CD4-positive, alpha-beta T cell treated with Interleukin-15 for 4 hours (primary cell): ENCODE measurements around the gene OTULINL.

Source experiments
- DNase-seq: peaks from one replicate; pipeline ENCODE4 v3.0.0-alpha.2; 2020; ENCODE audit warnings: low spot score

OTULINL gene

GRCh38 chr5:14577079-14577725 is 4.4 kb upstream of the OTULINL start:
- no peak for DNase-seq

DNA sequence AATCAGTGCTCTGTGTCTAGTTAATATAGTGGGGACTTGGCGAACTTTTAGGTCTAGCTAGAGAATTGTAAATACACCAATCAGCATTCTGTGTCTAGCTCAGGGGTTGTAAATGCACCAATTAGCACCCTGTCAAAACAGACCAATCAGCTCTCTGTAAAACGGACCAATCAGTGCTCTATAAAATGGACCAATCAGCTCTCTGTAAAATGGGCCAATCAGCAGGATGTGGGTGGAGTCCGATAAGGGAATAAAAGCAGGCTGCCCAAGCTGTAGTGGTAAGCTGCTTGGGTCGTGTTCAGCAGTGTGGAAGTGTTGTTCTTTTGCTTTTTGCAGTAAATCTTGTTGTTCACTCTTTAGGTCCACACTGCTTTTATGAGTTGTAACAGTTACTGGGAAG is 3.6 kb upstream of the OTULINL start:
- DNase-seq: no peak

GRCh38 chr5:14579246-14579645 is 2.3 kb upstream of the OTULINL start:
- no peak for DNase-seq

DNA sequence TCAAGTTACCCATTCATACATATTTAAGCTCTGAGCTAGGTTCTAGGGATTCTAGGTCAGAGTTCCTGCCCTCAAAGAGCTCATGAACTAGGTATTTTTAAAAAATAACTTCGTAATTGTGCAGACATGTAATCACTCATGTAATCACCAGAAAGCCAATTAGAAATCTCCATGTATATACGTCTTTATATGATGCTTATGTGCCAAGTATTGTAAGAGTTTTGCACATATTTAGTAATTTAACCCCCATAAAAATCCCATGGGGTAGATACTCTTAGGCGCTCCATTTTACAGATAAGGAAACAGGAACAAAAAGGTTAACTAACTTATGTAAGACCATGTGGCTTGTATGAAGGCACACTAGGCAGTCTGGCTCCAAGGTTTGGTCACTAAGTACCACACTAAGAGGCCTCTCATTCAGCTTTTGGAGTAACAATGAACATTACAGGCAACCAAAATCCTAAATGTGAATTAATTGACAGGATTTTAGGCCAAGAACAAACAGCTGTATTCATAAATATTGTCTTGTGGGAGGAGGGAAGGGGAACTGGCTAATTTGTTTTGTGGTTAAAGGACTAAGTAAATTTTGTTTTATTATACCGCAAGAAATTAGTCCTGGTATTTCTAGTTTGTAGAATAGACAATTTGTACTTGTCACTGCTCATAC is 1.7 kb upstream of the OTULINL start:
- no peak for DNase-seq

GRCh38 chr5:14580398-14581034 is 1.1 kb upstream of the OTULINL start:
- no peak for DNase-seq

DNA sequence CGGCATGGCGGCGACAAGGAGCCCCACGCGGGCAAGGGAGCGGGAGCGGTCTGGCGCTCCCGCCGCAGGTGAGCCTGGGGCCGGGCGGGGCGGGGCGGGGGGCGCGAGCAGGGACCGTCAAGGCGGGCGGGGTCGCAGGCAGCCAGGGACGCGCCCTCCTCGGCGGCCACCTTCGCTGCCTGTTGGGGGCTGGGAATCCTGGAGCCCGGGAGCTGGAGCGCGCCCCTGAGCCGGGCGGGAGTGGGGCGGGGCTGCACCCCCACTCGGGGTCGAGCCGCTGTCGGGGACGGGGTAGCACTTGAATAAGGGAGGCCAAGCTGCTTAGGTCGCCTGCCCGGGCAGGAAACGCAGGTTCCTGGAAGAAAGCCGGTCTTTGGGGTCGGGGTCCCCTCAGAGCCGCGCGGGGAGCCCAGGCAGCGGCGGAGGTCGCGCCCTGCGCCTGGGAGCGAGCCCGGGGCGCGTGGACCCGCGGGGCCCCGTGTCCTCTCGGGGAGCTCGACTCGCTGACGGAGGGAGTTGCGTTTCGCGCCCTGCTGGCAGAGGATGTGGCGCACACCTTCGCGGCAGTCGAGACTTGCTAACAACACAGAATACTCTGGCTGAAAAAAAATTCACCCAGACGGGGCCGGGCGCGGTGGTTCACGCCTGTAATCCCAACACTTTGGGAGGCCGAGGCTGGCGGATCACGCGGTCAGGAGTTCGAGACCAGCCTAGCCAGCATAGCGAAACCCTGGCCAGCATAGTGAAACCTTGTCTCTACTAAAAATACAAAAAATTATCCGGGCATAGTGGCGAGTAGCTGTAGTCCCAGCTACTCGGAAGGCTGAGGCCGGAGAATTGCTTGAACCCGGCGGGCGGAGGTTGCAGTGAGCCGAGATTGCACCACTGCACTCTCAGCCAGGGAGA is 552 bp downstream of the OTULINL start:
- DNase-seq: peak; percentile 85

- DNase-seq: no peak
These were observed 1.2 kb downstream of the OTULINL start for GRCh38 chr5:14582797-14583137.

DNA sequence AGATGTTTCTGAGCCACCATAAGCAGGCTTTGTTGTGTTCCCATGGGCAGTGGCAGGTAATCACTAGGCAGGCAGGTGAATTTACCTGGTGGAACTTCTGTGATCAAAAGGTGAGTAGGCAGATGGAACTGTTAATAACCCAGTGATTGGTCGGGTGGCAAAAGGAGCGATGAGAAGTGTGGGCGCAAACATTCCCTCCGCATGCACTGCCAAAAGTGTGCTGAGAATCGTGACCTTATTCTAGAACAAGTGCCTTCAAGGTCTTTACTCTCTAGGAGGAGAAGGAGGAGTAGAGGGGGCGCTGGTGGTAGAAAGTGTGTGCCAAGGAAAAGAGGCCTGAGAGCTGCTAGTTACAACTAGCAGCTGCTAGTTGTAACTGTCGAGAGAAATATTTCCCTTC is 3.3 kb downstream of the OTULINL start:
- DNase-seq: no peak

GRCh38 chr5:14587150-14587549 is 5.6 kb downstream of the OTULINL start:
- DNase-seq: no peak

DNA sequence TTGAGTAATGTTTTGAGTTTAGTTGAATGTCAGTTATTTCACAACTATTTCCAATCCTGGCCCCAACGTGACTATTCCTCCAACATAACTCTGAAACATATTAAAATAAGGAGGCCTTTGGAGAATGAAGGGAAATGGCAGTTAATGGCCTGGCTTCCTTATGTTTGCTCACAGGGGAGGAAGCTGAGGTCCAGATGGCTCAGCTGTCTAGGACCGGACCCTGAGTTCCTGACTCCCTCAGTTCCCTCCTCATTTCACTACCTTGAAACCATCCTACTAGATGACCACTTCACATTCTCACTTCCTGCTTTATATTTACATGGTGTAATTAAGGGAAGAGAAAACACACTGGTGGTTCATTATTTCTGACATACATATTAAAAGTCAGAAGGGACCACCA is 6.6 kb downstream of the OTULINL start:
- DNase-seq: no peak

DNA sequence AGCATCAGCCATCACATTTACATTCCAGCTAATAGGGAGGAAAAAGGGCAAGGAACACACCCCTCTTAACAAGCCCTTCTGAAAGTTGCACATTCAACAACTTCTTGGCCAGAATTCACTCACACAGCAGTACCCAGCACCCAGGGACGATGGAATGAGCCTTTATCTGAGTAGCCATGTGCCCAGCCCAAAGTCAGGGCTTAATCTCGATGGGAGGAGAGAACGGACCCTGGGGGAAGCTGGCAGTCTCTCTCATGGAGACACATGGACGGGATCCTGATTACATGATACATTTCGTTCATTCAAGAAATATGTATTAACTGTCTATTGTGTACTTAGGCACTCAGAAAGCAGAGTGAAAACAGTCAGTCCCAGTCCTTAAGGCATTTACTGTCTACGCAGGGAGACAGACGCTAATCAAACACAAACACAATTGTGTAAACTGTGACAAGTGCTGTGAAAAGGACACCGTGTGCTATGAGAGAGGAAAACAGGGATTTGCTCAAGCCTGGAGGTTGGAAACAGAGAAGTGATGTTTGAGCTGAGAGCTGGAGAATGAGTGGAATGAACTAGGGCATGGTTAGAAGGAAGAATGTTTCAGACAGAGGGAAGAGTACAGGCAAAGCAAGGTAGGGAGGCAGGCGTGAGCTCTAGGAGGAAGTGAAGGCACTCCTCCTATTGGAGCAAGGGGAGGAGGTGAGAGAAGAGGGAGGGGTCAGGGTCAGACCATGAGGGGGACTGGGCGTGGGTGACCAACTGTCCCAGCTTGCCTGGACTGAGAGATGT is 7.4 kb downstream of the OTULINL start:
- DNase-seq: no peak

- DNase-seq: no peak
These were observed 9.4 kb downstream of the OTULINL start for GRCh38 chr5:14590949-14591348.

DNA sequence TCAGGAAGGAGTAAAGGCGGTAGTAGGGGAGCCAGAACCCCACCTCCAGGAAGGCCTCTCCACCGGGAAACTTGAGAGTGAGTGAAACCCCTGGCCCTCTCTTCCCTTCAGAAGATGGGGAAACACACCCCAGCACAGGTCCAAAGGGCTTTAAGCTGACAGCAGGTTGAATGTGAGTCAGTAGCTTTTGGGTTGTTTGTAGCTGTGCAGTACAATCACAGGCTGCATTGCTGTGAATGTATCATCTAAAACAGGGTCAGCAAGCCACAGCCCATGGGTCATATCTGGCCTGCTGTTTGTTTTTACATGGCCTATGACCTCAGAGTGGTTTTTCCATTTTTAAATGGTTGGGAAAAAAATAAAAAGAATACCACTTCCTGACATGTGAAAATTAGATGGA is 10.0 kb downstream of the OTULINL start:
- no peak for DNase-seq

DNA sequence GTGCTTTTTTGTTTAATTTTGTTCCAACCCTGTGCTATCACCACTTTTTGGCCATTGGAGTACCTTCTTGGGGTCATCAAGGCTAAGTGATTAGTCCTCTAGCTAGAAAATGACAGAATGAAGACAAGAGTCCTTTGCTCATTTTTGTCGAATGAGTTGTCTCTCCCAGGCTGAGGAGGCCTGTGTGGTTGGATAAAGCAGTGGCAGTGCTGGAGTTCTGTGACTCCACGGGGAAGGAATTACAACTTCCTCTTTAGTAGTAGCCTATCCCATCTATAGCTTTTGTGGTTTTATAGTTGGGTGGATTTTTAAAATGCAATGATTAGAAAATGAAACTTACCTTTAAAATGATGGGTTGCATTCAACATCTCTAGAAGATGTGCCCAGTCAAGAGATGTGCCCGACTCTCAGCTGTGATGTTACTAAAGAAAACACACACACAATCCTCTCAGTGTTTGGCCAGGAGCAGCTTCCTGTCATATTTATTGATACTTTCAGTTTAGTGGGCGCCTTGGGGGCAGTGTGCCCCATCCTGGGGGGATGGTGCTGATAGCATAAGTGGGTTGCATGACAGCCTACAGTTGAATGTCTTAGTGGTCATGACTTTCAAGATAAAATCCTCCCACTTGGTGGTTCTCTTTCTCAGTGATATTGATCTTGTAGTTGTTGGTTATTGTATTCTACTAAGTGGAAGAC is 11.9 kb downstream of the OTULINL start:
- peak; percentile 20 for DNase-seq

DNA sequence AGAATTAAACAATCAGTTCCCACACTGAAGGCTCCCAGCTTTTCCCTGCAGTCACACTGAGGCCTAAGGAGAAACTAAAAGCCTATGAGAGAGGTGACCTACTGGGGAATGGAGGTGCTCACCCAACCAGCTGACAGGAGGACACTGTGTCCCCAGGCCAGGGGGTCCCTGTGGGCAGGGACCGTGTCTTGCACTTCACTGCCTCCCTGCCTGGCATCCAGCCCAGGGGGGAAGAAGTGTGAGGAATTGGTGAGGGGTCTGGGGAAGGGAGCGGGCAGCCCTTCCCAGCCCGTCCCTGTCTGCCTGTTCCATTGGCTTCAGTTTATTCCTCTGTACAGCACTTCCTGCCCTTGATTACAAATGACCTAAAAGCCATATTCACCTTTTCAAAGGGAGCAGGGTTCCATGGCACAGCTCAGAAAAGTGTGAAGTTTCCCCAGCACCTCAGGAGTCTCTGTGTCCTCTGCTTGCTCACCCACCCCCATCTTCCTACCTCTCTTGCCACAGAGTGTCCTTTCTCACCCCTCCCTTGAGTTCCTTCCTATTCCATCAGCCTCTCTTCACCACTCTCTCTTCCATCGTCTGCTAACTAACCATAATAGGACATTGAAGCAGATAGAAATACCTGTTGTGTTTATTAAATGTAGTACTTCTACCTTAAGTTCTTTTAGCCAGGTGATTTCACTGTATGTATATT is 12.9 kb downstream of the OTULINL start:
- no peak for DNase-seq

DNA sequence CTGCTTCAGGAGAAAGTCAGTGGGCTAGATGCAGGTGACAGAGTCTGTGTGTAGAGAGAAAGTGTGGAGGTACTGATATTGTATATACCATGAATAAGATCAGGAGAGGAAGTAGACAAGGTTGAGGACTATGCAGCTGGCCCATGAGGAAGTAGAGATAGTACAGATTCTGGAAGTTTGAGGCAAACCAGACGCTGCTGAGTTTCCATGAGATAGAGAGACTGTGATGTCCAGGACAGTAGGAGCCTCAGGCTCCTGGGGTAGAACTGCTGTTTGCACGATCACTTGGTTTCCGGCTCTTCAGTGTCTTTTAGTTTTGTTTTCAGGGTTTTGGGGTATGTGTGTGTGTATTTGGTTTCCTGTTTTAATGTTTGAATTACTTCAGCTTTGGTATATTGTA is 13.6 kb downstream of the OTULINL start:
- peak; percentile 53 for DNase-seq

DNA sequence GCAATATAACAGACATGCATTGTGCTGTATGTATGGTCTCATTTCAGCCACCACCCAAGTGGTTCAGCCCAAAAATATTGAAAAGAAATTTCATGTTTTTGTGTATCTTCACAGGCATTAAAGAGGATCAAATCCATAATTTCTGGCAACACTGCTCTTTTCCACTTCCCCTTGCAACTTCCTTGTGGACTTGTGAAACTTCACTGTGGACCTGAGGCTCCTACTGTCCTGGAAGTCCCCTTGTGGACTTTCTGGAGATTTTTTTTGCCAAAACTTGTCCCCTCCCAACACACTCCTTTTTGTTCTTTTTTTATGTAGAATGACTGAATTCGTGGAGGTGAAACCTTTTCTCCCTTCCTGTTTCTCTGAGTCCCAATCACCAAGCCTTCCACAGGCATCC is 14.3 kb downstream of the OTULINL start:
- DNase-seq: no peak

DNA sequence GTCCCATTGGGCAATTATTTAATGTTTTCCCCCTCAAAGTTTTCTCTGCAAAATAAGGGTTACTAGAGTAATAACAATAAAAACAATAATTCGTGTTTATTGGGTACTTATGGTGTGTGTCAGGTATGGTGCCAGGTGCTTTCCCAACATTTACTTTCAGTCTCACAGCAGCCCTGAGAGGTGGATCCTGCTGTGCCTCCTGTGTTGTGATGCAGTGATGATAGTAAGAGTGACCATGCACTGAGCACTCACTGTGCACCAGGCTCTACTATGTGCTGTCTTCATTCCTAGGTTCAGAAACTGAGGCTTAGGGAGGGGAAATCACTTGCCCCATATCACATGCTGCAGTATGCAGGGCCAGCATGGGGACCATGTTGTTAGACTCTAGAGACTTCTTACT is 15.5 kb downstream of the OTULINL start:
- no peak for DNase-seq

DNA sequence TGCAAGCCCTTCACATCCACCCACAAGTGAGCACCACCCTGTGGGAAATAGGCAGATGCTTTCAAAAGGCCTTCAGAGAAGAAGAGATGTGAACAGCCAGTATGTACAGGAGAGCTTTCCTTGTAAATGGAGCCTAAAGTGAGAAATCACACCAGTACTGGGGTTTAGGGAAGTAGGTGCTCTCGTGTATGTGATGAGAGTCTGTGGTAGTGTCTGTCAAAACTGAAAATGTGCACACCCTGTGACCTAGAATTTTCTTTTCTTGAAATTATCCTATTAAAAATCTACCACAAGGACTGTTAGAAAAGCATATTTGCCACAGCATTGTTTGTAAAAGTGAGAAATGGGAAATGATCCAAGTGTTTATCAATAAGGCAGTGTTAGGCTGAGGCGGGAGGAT is 16.6 kb downstream of the OTULINL start:
- no peak for DNase-seq

DNA sequence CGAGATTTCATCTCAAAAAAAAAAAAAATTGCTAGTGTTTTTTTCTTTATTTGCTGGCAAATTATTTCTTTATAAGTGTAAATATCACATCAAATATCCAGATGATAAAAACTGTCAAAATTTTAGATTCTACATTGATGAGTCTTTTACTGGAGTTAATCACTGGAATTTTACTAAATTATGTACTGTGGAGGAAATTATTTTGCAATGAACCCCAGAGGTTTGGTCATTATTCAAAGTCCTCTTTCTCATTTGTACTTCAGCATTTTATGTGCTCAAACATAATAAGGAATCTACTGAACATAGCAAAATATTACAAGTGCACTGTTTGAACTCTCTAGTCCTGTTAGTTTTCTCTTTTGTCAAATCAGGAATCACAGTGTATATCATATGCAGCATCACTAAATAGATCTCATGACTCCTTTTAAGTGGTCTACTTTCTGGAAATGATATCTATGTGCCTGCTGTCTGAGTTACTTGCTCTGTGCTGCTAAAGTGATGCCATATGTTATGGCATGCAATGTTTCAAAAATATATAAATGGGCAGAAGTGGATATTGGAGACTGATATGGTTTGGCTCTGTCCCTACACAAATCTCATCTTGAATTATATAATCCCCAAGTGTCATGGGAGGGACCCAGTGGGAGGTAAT is 18.0 kb downstream of the OTULINL start:
- DNase-seq: no peak
